ENCODE measurements around the gene MED15. TPM values are rescaled to one million over a fixed set of nuclear protein-coding genes. Genes with fewer than 3 reads are reported as not detected.

Gene MED15
- total RNA-seq, 4 donors from 2014 or later: 35.1 to 88.9 (median 49.9) TPM

GRCh38 chr22:20632082-20632481, 124.7 kb downstream of the MED15 start:
- TF ChIP-seq, protein P1, sequence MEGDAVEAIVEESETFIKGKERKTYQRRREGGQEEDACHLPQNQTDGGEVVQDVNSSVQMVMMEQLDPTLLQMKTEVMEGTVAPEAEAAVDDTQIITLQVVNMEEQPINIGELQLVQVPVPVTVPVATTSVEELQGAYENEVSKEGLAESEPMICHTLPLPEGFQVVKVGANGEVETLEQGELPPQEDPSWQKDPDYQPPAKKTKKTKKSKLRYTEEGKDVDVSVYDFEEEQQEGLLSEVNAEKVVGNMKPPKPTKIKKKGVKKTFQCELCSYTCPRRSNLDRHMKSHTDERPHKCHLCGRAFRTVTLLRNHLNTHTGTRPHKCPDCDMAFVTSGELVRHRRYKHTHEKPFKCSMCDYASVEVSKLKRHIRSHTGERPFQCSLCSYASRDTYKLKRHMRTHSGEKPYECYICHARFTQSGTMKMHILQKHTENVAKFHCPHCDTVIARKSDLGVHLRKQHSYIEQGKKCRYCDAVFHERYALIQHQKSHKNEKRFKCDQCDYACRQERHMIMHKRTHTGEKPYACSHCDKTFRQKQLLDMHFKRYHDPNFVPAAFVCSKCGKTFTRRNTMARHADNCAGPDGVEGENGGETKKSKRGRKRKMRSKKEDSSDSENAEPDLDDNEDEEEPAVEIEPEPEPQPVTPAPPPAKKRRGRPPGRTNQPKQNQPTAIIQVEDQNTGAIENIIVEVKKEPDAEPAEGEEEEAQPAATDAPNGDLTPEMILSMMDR (IDR thresholded peaks at IDR 0.05; ENCODE audit: low read depth): no peak

DNA sequence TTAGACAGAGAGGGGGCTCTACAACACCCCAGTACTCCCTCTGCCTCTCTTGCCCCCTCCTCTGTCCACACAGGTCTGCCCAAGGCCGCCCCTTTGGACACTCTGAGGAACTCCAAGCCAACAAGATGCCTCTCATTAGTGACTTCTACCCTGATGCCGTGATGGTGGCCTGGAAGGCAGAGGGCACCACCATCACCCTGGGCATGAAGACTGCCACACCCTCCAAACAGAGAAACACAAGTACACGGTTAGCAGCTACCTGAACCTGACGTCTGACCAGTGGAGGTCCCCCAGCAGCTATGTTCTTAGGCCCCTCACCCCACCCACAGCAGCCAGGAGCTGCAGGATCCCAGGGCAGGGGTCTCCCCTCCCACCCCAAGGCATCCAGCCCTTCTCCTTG, 125.1 kb downstream of the MED15 start:
- TF ChIP-seq, protein P1 (IDR thresholded peaks at IDR 0.05; ENCODE audit: low read depth): no peak

DNA sequence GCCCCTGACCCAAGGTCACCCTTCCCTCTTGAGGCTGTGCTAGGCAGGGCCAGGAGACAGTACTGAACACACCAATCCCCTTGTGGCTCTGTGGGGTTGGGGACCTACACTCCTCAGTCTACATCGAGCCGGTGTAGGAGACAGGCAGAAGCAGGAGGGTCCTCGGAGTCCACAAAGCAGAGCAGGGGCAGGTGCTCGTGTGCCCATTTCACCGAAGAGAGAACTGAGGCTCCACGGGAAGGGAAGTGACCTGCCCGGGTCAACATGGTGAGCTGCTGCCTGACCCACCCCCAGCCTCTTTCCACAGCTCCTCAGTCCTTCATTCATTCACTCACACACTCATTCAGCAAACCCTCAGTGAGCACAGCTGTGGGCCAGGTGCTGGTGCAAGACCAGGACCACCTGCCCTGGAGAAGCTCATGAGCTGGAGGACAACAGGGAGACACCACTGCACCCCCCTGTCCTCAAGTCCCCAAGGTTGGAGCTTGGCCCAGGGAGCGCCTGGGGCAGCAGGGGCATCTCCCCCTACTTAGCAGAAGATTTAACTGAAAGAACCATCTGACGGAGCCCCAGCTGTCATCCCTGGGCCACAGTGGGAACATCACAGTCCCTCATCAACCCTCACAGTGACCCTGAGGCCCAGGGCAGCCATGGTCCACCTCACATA, 127.3 kb downstream of the MED15 start:
- TF ChIP-seq, protein P1 (IDR thresholded peaks at IDR 0.05; ENCODE audit: low read depth): no peak

DNA sequence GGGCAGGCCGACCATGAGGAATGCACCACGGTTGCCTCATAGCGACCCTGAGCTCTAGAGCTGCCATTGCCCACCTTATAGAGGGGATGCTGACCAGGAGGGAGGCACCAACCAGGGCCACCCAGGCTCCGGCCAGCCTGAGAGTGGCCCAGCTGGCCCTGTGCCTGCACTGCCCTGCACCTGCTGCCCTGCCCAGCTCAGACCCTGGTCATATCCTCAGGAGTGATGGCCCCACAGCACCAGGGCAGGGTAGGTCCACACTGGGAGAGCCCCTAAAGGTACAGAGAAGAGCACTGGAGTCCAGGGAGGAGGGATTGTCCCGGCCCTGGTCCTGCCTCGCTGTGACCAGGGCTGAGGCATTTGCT, 127.8 kb downstream of the MED15 start:
- TF ChIP-seq, protein P1 (IDR thresholded peaks at IDR 0.05; ENCODE audit: low read depth): no peak

DNA sequence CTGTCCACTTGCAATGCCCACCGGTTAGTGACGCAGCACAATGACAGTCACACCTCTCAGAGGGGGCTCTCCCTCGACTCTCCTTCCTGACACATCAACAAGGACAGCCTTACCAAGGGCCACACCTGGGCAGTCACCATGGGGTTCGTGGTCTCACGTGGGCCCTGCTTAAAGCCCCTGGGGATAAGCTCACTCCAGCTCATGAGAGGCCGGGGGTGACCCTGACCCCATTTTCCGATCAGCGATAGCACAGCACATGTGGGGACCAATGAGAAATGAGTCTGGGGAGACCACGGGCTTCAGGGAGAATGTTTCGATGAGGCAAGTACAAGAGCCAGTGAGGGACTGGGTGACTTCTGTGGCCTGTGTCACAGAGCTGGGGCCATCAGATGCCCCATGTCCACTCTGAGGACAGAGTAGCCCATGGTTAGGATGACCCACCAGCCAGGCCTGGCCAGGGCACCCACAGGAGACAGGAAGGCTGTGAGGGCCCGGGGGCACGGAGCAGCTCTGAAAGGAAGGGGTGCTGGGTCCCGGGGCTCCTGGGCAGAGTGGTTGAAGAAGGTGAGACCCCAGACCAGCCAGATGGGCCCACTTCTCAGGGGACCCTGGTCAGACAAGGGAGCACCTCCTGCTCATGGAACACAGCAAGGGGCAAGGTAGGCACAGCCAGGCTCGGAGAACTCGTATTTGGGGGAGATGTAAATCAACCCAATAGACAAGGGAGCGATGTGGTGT, 128.8 kb downstream of the MED15 start:
- TF ChIP-seq, protein P1 (IDR thresholded peaks at IDR 0.05; ENCODE audit: low read depth): no peak

DNA sequence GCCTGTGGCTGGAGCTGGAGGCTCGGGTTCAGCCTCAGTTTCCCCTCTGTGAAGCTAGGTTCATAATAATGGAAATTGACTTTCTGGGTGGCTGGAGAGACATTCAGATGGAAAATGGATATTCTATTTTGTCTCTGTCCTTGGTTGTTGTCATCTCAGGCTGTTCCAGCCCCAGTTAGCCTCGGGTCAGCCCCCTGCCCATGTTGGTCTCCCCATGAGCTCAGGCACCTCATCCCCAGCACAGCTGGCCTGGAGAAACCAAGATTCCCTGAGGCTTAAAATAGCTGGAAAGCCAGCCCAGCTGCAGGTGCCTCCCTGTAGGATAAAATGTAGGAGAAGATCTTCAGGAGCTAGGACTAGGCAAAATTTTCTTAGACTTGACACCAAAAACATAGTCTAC, 129.5 kb downstream of the MED15 start:
- TF ChIP-seq, protein P1 (IDR thresholded peaks at IDR 0.05; ENCODE audit: low read depth): no peak

Small RNAs within 50 kb of the gene (small RNA-seq; reads per million reads assigned to genes)
- not detected for gene IGLL4P
- gene RF00019: 0.49 reads per million
- gene RN7SL812P: not detected
- gene RNY1P9: not detected

Other genes with a start within 250 kb of the MED15 start
- gene RTN4R, start 239.3 kb upstream of the MED15 start, total RNA-seq: under 1 TPM in 2 of 4 donors, not detected in 2; 0.68 to 0.82 TPM
- gene DGCR6L, start 187.6 kb upstream of the MED15 start, total RNA-seq: 10 to 100 TPM; 18.8 to 61.2 (median 54.0) TPM
- 1 to 10 TPM; 2.8 to 7.2 (median 3.5) TPM for gene ZNF74, start 113.5 kb upstream of the MED15 start, total RNA-seq
- 10 to 100 TPM in 2 of 4 donors, 1 to 10 TPM in 2; 2.8 to 15.4 (median 8.1) TPM for gene SCARF2, start 69.8 kb upstream of the MED15 start, total RNA-seq
- 10 to 100 TPM; 12.4 to 49.8 (median 42.4) TPM for gene KLHL22, start 11.8 kb upstream of the MED15 start, total RNA-seq